ENCODE data around the gene C12orf42.

DNA sequence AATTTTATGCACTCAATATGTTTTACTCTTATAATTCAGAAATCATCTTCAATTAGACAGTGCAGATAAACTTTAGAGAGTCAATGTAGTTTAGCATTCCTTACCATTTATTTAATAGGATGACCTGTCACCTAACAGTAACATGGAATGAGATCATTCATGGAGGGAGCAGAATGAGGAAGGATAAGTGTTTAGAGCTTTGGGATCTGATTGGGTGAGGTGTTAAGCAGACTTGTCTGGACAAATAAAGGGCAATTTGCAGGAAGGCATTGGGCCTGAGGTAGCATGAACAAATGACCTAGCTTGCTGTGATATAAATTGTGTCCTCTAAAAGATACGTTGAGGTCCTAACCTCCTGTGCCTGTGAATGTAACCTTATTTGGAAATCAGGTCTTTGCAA, 187.4 kb downstream of the C12orf42 start:
- no peak for TF ChIP-seq HDGF (IDR thresholded peaks at IDR 0.05; ENCODE audit: borderline replicate concordance)
- no peak for TF ChIP-seq FOXM1 (IDR thresholded peaks at IDR 0.05; ENCODE audit: borderline replicate concordance)
- no peak for TF ChIP-seq CTBP1 (IDR thresholded peaks at IDR 0.05; ENCODE audit: borderline replicate concordance)
- TF ChIP-seq LEF1 (IDR thresholded peaks at IDR 0.05; ENCODE audit: borderline replicate concordance): no peak
